KG1 (cell line): ENCODE data around the gene PPWD1.

Experiments
- DNase-seq: peaks from one replicate; lab custom pipeline; 2025; lab: John Stamatoyannopoulos, UW

PPWD1 gene

DNA sequence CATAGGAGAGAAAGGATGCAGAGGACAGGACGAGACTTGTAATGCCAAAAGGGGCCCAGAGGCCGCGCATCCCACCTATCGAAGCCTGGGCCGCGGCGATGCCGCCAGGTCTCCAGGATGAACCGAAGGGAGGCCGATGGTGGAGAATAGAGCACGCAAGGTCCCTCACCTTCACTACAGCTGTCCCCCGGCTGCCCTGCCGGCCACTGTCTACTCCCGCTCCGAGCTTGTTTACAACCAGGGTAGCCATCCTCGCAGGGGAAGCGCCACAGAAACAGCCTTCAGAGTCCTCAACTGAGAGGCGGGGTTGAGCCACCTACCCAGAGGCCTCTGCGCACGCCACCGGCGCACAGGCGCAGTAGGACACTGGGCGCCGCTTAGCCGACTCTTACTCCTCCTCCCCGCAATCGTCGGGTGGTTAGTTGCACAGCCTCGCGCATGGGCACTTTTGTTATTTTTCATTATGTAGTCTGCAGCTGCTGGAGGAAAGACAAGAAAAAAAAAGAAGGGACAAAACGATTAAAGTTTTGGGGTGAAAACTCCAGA, 61.0 kb downstream of the PPWD1 start, which contains the start of gene TRIM23:
TSS of gene TRIM23 (minus strand) at position 309 of the 546 bp plus-strand sequence. CDS start at position 250, 59 bp downstream.
- DNase-seq = peak; percentile 98

DNA sequence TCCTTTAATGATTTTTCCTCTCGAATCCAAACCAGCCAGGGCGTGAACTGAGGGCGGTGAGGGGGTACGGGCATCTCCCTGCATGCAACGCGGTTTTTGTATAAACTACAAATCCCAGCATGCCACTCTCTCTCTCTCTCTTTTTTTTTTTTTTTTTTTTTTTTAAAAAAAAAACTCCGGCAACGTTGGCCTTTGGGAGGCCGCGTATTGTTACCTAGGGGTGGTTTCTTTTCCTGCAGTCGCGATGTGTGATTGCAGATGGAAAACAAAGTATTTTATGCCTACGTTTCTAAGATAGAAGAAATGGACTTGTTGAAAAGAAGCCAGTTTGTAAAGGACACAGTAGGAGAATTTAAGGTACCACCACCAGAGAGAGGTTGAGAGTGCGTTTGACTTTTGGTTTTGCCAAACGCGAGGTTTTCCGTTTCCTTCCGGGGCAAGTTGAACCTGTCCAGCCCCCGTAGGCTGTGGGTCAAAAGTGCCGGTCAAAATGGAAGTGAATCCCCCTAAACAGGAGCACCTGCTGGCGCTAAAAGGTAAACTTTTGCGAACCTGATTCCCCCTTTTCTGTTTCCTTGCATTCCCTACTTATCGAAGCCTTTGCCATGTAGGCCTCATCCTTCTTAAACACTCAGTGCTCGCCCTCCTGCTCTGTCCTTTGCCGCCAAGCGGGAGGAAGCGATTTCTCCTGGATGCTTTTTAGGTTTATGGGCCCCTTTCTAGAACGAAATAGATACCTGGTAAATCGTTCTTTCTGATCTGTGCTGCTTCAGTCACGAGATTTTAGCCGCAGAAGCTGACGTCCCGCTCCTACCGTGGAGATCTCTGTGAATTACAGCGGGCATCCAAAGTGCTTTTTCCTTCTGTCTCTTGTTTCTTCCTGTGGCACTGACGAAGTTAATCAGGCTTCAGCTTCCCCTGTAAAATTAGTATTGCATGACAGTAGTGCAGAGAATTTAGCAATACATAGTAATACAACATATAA, 61.8 kb downstream of the PPWD1 start, which contains the start of the genes SHLD3 and TRAPPC13:
TSS of gene SHLD3 (plus strand) at position 457 of the 985 bp plus-strand sequence. CDS start 4,561 bp downstream, outside the sequence.
TSS of gene TRAPPC13 (plus strand) at position 457 of the 985 bp plus-strand sequence. CDS start at position 491, 34 bp downstream.
- peak; percentile 95 for DNase-seq

DNA sequence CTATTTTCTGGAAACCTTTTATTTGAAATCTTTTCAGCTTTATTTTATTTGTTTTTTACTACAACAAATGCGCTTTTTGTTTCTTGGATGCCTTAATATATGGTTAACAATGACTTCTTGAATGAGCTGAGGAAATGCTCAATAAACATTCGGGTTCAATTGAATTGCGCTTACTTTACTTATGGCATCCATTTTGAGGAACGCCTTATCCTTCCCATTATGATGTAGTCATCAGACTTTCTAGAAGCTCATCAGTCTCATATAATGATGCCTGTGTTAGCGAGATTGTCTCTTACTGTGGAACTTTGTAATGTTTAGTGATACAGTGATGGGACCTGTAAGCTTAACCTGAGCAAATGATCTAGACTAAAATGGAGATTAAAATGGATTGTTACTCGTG, 62.6 kb downstream of the PPWD1 start:
- no peak for DNase-seq

DNA sequence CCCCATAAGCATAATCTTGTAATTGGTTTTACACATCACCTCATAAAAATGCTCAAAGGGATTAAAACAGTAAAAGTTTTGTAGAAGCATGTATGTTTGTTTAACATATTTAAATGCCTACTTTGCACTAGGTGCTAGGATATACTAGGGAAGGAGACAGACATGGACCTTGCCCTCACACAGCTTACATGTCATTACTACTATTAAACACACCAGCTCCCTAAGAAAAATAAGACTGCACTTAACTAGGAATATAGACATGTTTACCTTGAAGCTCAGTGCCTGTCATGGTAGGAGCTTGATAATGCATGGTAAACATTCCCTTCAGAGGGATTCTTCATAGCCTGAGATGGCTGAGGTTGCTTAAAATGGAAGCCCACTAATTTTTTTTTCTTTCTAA, 67.9 kb downstream of the PPWD1 start:
- no peak for DNase-seq
